T-helper 2 cell treated with Interferon-gamma antibody and Interleukin-4, amounts not matched to agents 5 μg/mL and 100 μg/mL, for 36 hours (primary cell): ENCODE measurements around the gene SMAD7.

ENCODE experiments used
- DNase-seq: peaks from one replicate; pipeline ENCODE4 v3.0.0; 2021; ENCODE audit warnings: low spot score
- H3K27ac Mint-ChIP-seq: one replicate; pipeline ENCODE4 v1.8.0; 2021; ENCODE audit warnings: mild to moderate bottlenecking, mixed read lengths
- H3K27me3 Mint-ChIP-seq: one replicate; pipeline ENCODE4 v1.8.0; 2021; ENCODE audit warnings: low read depth, mixed read lengths
- H3K36me3 Mint-ChIP-seq: one replicate; pipeline ENCODE4 v1.8.0; 2021; ENCODE audit warnings: low read depth, mixed read lengths
- H3K4me1 Mint-ChIP-seq: one replicate; pipeline ENCODE4 v1.8.0; 2021; ENCODE audit warnings: low read depth, mixed read lengths
- H3K4me3 Mint-ChIP-seq: one replicate; pipeline ENCODE4 v1.8.0; 2022; ENCODE audit warnings: mild to moderate bottlenecking, moderate library complexity, mixed read lengths
- H3K9me3 Mint-ChIP-seq: one replicate; pipeline ENCODE4 v1.8.0; 2021; ENCODE audit warnings: mixed read lengths

SMAD7 gene

GRCh38 chr18:48959921-48960920 lies 9.5 kb upstream of the SMAD7 start:
- no peaks in the 10 kb centered on the region for H3K9me3 Mint-ChIP-seq
- H3K4me1 Mint-ChIP-seq = peaks cover 19% of the 10 kb centered on the region
- no peaks in the 10 kb centered on the region for H3K36me3 Mint-ChIP-seq
- no peak overlapping the region for H3K27ac Mint-ChIP-seq
- H3K4me3 Mint-ChIP-seq = no peak overlapping the region
- peaks cover 23% of the 10 kb centered on the region for H3K27me3 Mint-ChIP-seq
- DNase-seq = no peak

- H3K27me3 Mint-ChIP-seq = peaks cover 23% of the 10 kb centered on the region
- H3K9me3 Mint-ChIP-seq = no peaks in the 10 kb centered on the region
- no peak overlapping the region for H3K27ac Mint-ChIP-seq
- H3K36me3 Mint-ChIP-seq = no peaks in the 10 kb centered on the region
- DNase-seq = no peak
- no peak overlapping the region for H3K4me3 Mint-ChIP-seq
- peaks cover 26% of the 10 kb centered on the region for H3K4me1 Mint-ChIP-seq
Measured at GRCh38 chr18:48959551-48959920, 8.8 kb upstream of the SMAD7 start.

- DNase-seq = no peak
- H3K4me1 Mint-ChIP-seq = peaks cover 31% of the 10 kb centered on the region
- H3K27ac Mint-ChIP-seq = no peak overlapping the region
- H3K27me3 Mint-ChIP-seq = peaks cover 20% of the 10 kb centered on the region
- no peaks in the 10 kb centered on the region for H3K36me3 Mint-ChIP-seq
- H3K4me3 Mint-ChIP-seq = no peak overlapping the region
- no peaks in the 10 kb centered on the region for H3K9me3 Mint-ChIP-seq
Measured at GRCh38 chr18:48958951-48959350, 8.2 kb upstream of the SMAD7 start.

- peaks cover 10% of the 10 kb centered on the region for H3K27me3 Mint-ChIP-seq
- no peak for DNase-seq
- H3K36me3 Mint-ChIP-seq = no peaks in the 10 kb centered on the region
- no peak overlapping the region for H3K27ac Mint-ChIP-seq
- H3K4me1 Mint-ChIP-seq = peaks cover 32% of the 10 kb centered on the region
- no peaks in the 10 kb centered on the region for H3K9me3 Mint-ChIP-seq
- no peak overlapping the region for H3K4me3 Mint-ChIP-seq
Measured at GRCh38 chr18:48957616-48958015, 6.9 kb upstream of the SMAD7 start.

GRCh38 chr18:48957136-48957535 lies 6.4 kb upstream of the SMAD7 start:
- H3K9me3 Mint-ChIP-seq = no peaks in the 10 kb centered on the region
- peaks cover 6% of the 10 kb centered on the region for H3K27me3 Mint-ChIP-seq
- H3K36me3 Mint-ChIP-seq = no peaks in the 10 kb centered on the region
- DNase-seq = no peak
- H3K4me3 Mint-ChIP-seq = no peak overlapping the region
- H3K27ac Mint-ChIP-seq = no peak overlapping the region
- H3K4me1 Mint-ChIP-seq = peaks cover 33% of the 10 kb centered on the region

- Mint-ChIP-seq H3K9me3 (no peaks in the 10 kb centered on the region), H3K4me1 (peaks cover 34% of the 10 kb centered on the region), H3K4me3 (no peak overlapping the region), H3K27me3 (peaks cover 6% of the 10 kb centered on the region), H3K36me3 (no peaks in the 10 kb centered on the region), H3K27ac (no peak overlapping the region)
- no peak for DNase-seq
Measured at GRCh38 chr18:48956356-48956755, 5.6 kb upstream of the SMAD7 start.

- Mint-ChIP-seq H3K9me3 (no peaks in the 10 kb centered on the region), H3K27ac (peak overlapping the region; percentile 83), H3K36me3 (no peaks in the 10 kb centered on the region), H3K4me1 (peaks cover 34% of the 10 kb centered on the region), H3K27me3 (peaks cover 6% of the 10 kb centered on the region), H3K4me3 (peak overlapping the region; percentile 50)
- DNase-seq = no peak
Measured at GRCh38 chr18:48955830-48956261, 5.1 kb upstream of the SMAD7 start.

- Mint-ChIP-seq H3K4me1 (peaks cover 34% of the 10 kb centered on the region), H3K27ac (peak overlapping the region; percentile 83), H3K4me3 (peak overlapping the region; percentile 50), H3K27me3 (peaks cover 6% of the 10 kb centered on the region), H3K36me3 (peaks cover 1% of the 10 kb centered on the region), H3K9me3 (no peaks in the 10 kb centered on the region)
- no peak for DNase-seq
Measured at GRCh38 chr18:48954886-48955819, 4.4 kb upstream of the SMAD7 start.

GRCh38 chr18:48953104-48953706 lies 2.4 kb upstream of the SMAD7 start:
- Mint-ChIP-seq H3K4me3 (peak overlapping the region; percentile 90), H3K27me3 (peaks cover 6% of the 10 kb centered on the region), H3K4me1 (peaks cover 35% of the 10 kb centered on the region), H3K9me3 (no peaks in the 10 kb centered on the region), H3K36me3 (peaks cover 8% of the 10 kb centered on the region), H3K27ac (no peak overlapping the region)
- no peak for DNase-seq

GRCh38 chr18:48952287-48953103 lies 1.7 kb upstream of the SMAD7 start:
- Mint-ChIP-seq H3K27me3 (peaks cover 6% of the 10 kb centered on the region), H3K36me3 (peaks cover 16% of the 10 kb centered on the region), H3K9me3 (no peaks in the 10 kb centered on the region), H3K27ac (peak overlapping the region; percentile 73), H3K4me3 (peak overlapping the region; percentile 90), H3K4me1 (peaks cover 41% of the 10 kb centered on the region)
- peak; percentile 48 for DNase-seq

GRCh38 chr18:48951448-48952286 lies 902 bp upstream of the SMAD7 start:
- Mint-ChIP-seq H3K27ac (peak overlapping the region; percentile 73), H3K36me3 (peaks cover 24% of the 10 kb centered on the region), H3K27me3 (peaks cover 2% of the 10 kb centered on the region), H3K4me3 (peak overlapping the region; percentile 94), H3K9me3 (no peaks in the 10 kb centered on the region), H3K4me1 (peaks cover 42% of the 10 kb centered on the region)
- peak; percentile 74 for DNase-seq
